Progenitor cell of endocrine pancreas (in vitro differentiated cells): ENCODE measurements around the gene PTCRA. TPM values are rescaled to one million over a fixed set of nuclear protein-coding genes. Genes with fewer than 3 reads are reported as not detected.

Experiments
- DNase-seq: peaks from one replicate; pipeline ENCODE4 v3.0.0; 2021; ENCODE audit warnings: low spot score; ENCODE audit not compliant: unreplicated experiment
- H3K27ac Mint-ChIP-seq: 2 replicates; pipeline ENCODE4 v1.8.0; 2021; ENCODE audit warnings: mild to moderate bottlenecking, moderate library complexity, mixed read lengths
- H3K27me3 Mint-ChIP-seq: 2 replicates; pipeline ENCODE4 v1.8.0; 2021; ENCODE audit warnings: mixed read lengths
- H3K36me3 Mint-ChIP-seq: 2 replicates; pipeline ENCODE4 v1.8.0; 2022; ENCODE audit warnings: mixed read lengths; ENCODE audit not compliant: insufficient read depth
- H3K4me1 Mint-ChIP-seq: 2 replicates; pipeline ENCODE4 v1.8.0; 2021; ENCODE audit warnings: low read depth, mixed read lengths
- H3K4me3 Mint-ChIP-seq: 2 replicates; pipeline ENCODE4 v1.8.0; 2021; ENCODE audit warnings: low read depth, mild to moderate bottlenecking, moderate library complexity, mixed read lengths
- H3K9me3 Mint-ChIP-seq: 2 replicates; pipeline ENCODE4 v1.8.0; 2021; ENCODE audit warnings: low read depth, mixed read lengths
- total RNA-seq: library from RNA; stranded (reverse); gene quantifications from 2 replicates; pipeline ENCODE4 v1.2.1, GENCODE V29; 2021
- TF ChIP-seq, protein P1 (sequence below): fragments of 200-600 bp; sonication (generic); IDR thresholded peaks from one replicate; pipeline ENCODE4 v1.5.0; 2021; ENCODE audit warnings: antibody characterized with exemption, mild to moderate bottlenecking; ENCODE audit not compliant: unreplicated experiment

PTCRA gene
- total RNA-seq, 1 donor from 2014 or later, result not detected

DNA sequence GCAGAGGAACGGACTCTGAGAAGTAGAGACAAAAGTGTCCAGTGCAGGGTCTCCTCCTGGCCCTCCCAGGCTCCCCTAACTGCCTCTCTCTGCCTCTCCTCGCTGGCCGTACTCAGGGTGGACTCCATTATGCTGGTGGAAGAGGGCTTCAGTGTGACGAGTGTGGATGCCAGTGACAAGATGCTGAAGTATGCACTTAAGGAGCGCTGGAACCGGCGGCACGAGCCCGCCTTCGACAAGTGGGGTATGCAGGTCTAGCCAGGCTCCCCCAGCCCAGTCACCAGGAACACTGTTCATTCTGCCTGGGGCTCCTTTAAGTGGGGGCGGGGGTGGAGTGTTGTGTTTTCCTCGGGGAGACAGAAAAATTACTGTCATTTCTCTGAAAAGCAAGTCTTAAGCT is 46.2 kb downstream of the PTCRA start:
- no peak overlapping the region for H3K27ac Mint-ChIP-seq
- H3K27me3 Mint-ChIP-seq, result peaks cover 21% of the 10 kb centered on the region
- no peaks in the 10 kb centered on the region for H3K9me3 Mint-ChIP-seq
- peaks cover 3% of the 10 kb centered on the region for H3K36me3 Mint-ChIP-seq
- TF ChIP-seq, protein P1, sequence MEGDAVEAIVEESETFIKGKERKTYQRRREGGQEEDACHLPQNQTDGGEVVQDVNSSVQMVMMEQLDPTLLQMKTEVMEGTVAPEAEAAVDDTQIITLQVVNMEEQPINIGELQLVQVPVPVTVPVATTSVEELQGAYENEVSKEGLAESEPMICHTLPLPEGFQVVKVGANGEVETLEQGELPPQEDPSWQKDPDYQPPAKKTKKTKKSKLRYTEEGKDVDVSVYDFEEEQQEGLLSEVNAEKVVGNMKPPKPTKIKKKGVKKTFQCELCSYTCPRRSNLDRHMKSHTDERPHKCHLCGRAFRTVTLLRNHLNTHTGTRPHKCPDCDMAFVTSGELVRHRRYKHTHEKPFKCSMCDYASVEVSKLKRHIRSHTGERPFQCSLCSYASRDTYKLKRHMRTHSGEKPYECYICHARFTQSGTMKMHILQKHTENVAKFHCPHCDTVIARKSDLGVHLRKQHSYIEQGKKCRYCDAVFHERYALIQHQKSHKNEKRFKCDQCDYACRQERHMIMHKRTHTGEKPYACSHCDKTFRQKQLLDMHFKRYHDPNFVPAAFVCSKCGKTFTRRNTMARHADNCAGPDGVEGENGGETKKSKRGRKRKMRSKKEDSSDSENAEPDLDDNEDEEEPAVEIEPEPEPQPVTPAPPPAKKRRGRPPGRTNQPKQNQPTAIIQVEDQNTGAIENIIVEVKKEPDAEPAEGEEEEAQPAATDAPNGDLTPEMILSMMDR, result no peak
- peaks cover 4% of the 10 kb centered on the region for H3K4me1 Mint-ChIP-seq
- no peak for DNase-seq
- no peak overlapping the region for H3K4me3 Mint-ChIP-seq

- H3K27me3 Mint-ChIP-seq, result peaks cover 21% of the 10 kb centered on the region
- no peak overlapping the region for H3K27ac Mint-ChIP-seq
- TF ChIP-seq, protein P1, result no peak
- peaks cover 6% of the 10 kb centered on the region for H3K36me3 Mint-ChIP-seq
- H3K4me1 Mint-ChIP-seq, result peaks cover 4% of the 10 kb centered on the region
- no peak overlapping the region for H3K4me3 Mint-ChIP-seq
- DNase-seq, result no peak
- no peaks in the 10 kb centered on the region for H3K9me3 Mint-ChIP-seq
Observed at GRCh38 chr6:42962502-42963178, 46.8 kb downstream of the PTCRA start.

- DNase-seq, result no peak
- no peaks in the 10 kb centered on the region for H3K9me3 Mint-ChIP-seq
- H3K4me3 Mint-ChIP-seq, result no peak overlapping the region
- H3K4me1 Mint-ChIP-seq, result peaks cover 4% of the 10 kb centered on the region
- no peak overlapping the region for H3K27ac Mint-ChIP-seq
- peaks cover 21% of the 10 kb centered on the region for H3K27me3 Mint-ChIP-seq
- TF ChIP-seq, protein P1, result no peak
- peaks cover 6% of the 10 kb centered on the region for H3K36me3 Mint-ChIP-seq
Observed at GRCh38 chr6:42963179-42963854, 47.5 kb downstream of the PTCRA start.

GRCh38 chr6:42963855-42964605 is 48.2 kb downstream of the PTCRA start:
- Mint-ChIP-seq H3K36me3 (peaks cover 6% of the 10 kb centered on the region), H3K4me1 (peaks cover 4% of the 10 kb centered on the region), H3K9me3 (no peaks in the 10 kb centered on the region), H3K27ac (no peak overlapping the region), H3K4me3 (no peak overlapping the region), H3K27me3 (peaks cover 21% of the 10 kb centered on the region)
- TF ChIP-seq, protein P1, result peak; percentile 32
- DNase-seq, result no peak

DNA sequence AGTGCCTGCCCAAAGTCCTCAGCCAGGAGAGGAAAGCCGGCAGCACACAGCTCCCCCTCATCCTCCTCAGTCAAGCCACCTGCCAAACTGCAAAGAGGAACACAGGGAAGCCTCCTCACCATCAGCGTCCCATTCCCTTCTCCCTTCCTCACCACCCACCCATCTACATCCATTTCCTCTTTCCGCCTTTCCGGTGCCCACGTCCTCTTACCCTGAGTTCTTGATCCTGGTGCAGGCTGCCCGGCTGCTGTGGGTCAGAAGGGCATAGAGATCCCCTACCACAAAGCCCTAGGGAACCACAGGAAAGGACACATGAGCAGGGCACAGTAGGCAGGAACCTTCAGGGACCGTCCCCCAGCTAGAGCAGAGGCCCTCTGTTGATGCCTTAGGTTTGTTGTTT is 50.7 kb downstream of the PTCRA start:
- Mint-ChIP-seq H3K27me3 (peaks cover 3% of the 10 kb centered on the region), H3K27ac (no peak overlapping the region), H3K36me3 (peaks cover 8% of the 10 kb centered on the region), H3K4me1 (no peaks in the 10 kb centered on the region), H3K4me3 (peak overlapping the region; percentile 14), H3K9me3 (no peaks in the 10 kb centered on the region)
- TF ChIP-seq, protein P1, result no peak
- DNase-seq, result no peak
